KMS-11 (cell line): Measurements from ENCODE around the gene PACRGL.
"Not testable (repeated sequence)": the region's sequence is repeated elsewhere in the genome, so short reads cannot be mapped to it uniquely, and the experiment has no call there.

ENCODE experiments used
- H2AFZ ChIP-seq: fragments of 200-600 bp; sonication (generic); 2 replicates; pipeline ENCODE4 v1.6.1; 2016; ENCODE audit warnings: antibody characterized with exemption, mixed run types, low read depth
- H3K27ac ChIP-seq: fragments of 200-600 bp; sonication (generic); 2 replicates; pipeline ENCODE4 v1.6.1; 2016; ENCODE audit warnings: mild to moderate bottlenecking, mixed run types
- H3K27me3 ChIP-seq: fragments of 200-600 bp; sonication (generic); 2 replicates; pipeline ENCODE4 v1.6.1; 2017; ENCODE audit warnings: mild to moderate bottlenecking, low read depth, mixed run types, moderate library complexity; ENCODE audit not compliant: insufficient read depth
- H3K36me3 ChIP-seq: fragments of 200-600 bp; sonication (generic); 2 replicates; pipeline ENCODE4 v1.6.1; 2017; ENCODE audit warnings: mild to moderate bottlenecking, mixed run types; ENCODE audit not compliant: insufficient read depth
- H3K4me1 ChIP-seq: fragments of 200-600 bp; sonication (generic); 2 replicates; pipeline ENCODE4 v1.6.1; 2016; ENCODE audit warnings: mild to moderate bottlenecking, low read depth, mixed run types; ENCODE audit not compliant: poor library complexity, severe bottlenecking
- H3K4me2 ChIP-seq: fragments of 200-600 bp; sonication (generic); 2 replicates; pipeline ENCODE4 v1.7.0; 2016; ENCODE audit warnings: mild to moderate bottlenecking, mixed run types
- H3K4me3 ChIP-seq: fragments of 200-600 bp; sonication (generic); IDR thresholded peaks from 2 replicates; pipeline ENCODE4 v1.6.1; 2017; ENCODE audit warnings: low read depth, low read length, mixed read lengths; ENCODE audit not compliant: insufficient read depth
- H3K79me2 ChIP-seq: fragments of 200-600 bp; sonication (generic); 2 replicates; pipeline ENCODE4 v1.6.1; 2016; ENCODE audit warnings: low read depth, mixed run types; ENCODE audit not compliant: insufficient read depth
- H3K9ac ChIP-seq: fragments of 200-600 bp; sonication (generic); 2 replicates; pipeline ENCODE4 v1.6.1; 2016; ENCODE audit warnings: mild to moderate bottlenecking, mixed run types
- H4K20me1 ChIP-seq: fragments of 200-600 bp; sonication (generic); 2 replicates; pipeline ENCODE4 v1.6.1; 2016; ENCODE audit warnings: mild to moderate bottlenecking, mixed run types; ENCODE audit not compliant: insufficient read depth
- TF ChIP-seq, protein P1 (sequence below): fragments of 200-600 bp; sonication (generic); conservative IDR thresholded peaks from 2 replicates; pipeline ENCODE4 v1.6.1; 2017; ENCODE audit warnings: low read depth, mild to moderate bottlenecking, antibody characterized with exemption, low read length, moderate library complexity, mixed read lengths

The PACRGL gene

DNA sequence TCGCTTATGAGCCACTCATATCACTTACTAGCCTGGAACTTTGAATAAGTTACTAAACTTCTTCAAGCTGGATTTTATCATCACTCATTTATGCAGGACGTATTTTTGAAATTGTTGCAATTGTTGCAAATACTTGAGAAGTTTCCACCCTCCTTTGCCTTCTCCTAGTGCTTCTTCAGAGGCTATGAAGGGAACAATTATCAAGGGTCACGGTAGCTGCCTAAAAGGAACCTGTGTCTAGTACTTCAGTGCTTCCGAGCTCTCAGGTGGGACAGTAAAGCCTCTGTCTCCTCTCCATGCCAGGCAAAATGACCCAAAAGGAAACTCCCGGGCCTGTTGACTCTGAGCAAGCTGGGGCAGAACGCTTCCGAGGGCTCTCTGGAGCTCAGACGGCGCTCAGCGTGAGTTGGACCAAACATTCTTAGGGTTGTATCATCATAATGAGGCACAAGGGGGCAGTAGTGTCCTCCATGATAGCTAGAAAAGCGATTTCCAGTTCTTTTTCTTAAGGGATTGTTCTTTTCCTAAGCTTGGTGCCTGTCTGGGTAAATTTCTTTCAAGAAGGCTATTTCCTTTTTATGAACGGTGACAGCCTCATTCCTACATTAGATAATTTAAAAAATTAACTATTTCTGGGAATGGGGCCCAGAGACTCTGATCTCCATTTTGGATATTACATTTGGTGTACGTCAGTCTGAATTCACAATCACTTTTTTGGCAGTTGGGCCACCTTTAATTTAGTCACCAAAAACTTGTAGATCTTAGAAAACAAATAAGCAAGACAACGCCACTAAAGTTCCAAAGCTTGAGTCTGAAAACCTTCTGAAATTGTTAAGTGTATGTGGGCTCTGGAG is 73.1 kb downstream of the PACRGL start:
- Histone ChIP-seq H4K20me1 (no peaks in the 10 kb centered on the region), H3K27me3 (no peaks in the 10 kb centered on the region), H3K27ac (no peak overlapping the region), H3K36me3 (no peaks in the 10 kb centered on the region), H3K9ac (no peak overlapping the region), H3K79me2 (no peaks in the 10 kb centered on the region), H2AFZ (no peak overlapping the region), H3K4me1 (no peaks in the 10 kb centered on the region), H3K4me3 (no peak overlapping the region), H3K4me2 (no peak overlapping the region)
- TF ChIP-seq, protein P1, sequence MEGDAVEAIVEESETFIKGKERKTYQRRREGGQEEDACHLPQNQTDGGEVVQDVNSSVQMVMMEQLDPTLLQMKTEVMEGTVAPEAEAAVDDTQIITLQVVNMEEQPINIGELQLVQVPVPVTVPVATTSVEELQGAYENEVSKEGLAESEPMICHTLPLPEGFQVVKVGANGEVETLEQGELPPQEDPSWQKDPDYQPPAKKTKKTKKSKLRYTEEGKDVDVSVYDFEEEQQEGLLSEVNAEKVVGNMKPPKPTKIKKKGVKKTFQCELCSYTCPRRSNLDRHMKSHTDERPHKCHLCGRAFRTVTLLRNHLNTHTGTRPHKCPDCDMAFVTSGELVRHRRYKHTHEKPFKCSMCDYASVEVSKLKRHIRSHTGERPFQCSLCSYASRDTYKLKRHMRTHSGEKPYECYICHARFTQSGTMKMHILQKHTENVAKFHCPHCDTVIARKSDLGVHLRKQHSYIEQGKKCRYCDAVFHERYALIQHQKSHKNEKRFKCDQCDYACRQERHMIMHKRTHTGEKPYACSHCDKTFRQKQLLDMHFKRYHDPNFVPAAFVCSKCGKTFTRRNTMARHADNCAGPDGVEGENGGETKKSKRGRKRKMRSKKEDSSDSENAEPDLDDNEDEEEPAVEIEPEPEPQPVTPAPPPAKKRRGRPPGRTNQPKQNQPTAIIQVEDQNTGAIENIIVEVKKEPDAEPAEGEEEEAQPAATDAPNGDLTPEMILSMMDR: peak; percentile 61

DNA sequence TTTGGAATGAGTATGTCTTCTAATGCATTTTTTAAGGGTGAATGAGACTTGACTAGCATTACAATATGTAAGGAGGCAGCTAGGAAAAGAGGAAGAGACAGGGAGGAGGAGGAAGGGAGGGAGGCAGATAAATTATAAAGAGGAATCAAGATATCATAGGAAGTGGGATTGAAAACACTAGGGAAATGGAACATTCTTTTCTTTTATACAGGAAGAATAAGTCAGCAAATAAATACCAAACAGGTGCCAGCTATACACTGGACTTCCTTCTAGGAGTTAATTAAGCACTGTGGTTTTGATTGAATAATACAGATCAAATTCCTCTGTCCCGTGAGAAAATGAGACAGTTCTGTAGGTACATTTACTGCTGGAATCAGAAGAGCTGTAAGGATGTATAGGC is 78.6 kb downstream of the PACRGL start:
- H3K36me3 ChIP-seq: no peaks in the 10 kb centered on the region
- H3K4me1 ChIP-seq: no peaks in the 10 kb centered on the region
- no peak overlapping the region for H3K4me3 ChIP-seq
- H3K27me3 ChIP-seq: no peaks in the 10 kb centered on the region
- H3K4me2 ChIP-seq: no peak overlapping the region
- H2AFZ ChIP-seq: no peak overlapping the region
- TF ChIP-seq, protein P1: no peak
- H3K27ac ChIP-seq: no peak overlapping the region
- no peaks in the 10 kb centered on the region for H3K79me2 ChIP-seq
- no peaks in the 10 kb centered on the region for H4K20me1 ChIP-seq
- H3K9ac ChIP-seq: no peak overlapping the region

DNA sequence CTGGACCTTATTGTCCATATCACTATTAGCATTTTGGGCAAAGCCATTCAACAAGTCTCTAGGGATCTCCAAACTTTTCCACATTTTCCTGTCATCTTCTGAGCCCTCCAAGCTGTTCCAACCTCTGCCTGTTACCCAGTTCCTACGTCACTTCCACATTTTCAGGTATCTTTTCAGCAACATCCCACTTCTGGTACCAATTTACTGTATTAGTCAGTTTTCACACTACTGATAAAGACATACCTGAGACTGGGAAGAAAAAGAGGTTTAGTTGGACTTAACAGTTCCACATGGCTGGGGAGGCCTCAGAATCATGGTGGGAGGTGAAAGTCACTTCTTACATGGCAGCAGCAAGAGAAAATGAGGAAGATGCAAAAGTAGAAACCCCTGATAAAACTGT is 82.9 kb downstream of the PACRGL start:
- not testable (repeated sequence) for H3K9ac ChIP-seq, H3K4me1 ChIP-seq, H3K27me3 ChIP-seq, H3K79me2 ChIP-seq, H4K20me1 ChIP-seq, H3K4me3 ChIP-seq, H3K36me3 ChIP-seq, H3K4me2 ChIP-seq, H2AFZ ChIP-seq, H3K27ac ChIP-seq

DNA sequence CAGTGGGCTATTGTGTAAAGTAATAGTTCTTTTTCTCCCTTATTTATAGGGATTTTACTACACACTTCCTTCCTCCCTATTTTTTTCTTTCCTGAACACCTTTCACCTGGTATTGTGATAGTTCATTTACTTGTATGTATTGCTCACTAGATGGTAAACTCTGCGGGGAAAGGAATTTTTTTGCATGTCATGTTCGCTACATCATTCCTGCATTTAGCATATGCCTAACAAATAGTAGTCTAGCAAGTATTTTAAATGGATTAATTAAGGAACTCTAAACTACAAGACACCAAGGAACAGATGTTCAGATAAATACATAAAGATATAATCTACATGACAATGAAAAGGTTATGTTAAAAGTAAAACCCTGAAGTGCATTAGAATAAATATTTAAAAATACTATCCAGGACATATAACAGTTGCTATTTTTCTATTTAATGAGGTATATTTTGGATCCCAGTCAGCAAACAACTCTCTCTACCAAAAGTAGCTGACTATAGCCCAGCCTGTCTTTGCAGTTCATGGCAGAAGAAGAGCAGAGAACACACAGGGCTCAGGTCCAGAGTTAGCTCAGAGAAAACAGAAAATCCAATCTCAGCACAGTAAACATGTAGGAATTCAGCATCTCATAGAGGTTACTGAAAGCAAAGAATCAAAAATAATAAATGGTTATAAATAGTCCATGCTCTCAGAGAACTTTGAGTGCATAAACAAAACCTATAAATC is 87.8 kb downstream of the PACRGL start:
- Histone ChIP-seq H3K4me3 (no peak overlapping the region), H2AFZ (no peak overlapping the region)
- TF ChIP-seq, protein P1: no peak

More for the DNA sequence above, 87.8 kb downstream of the PACRGL start:
- Histone ChIP-seq H3K4me2 (no peak overlapping the region), H4K20me1 (no peaks in the 10 kb centered on the region), H3K9ac (no peak overlapping the region), H3K27ac (no peak overlapping the region), H3K79me2 (no peaks in the 10 kb centered on the region), H3K27me3 (no peaks in the 10 kb centered on the region), H3K36me3 (no peaks in the 10 kb centered on the region), H3K4me1 (no peaks in the 10 kb centered on the region)
